ENCODE measurements around the gene PALLD.

Gene PALLD

GRCh38 chr4:168843635-168844034, 346.8 kb downstream of the PALLD start:
- no peak for DNase-seq (ENCODE audit: low spot score)
- in situ Hi-C loops (cut with MboI; ENCODE audit: low sequenced_read_pairs, unreplicated experiment), result no loop called here
- TF ChIP-seq CTCF (IDR thresholded peaks at IDR 0.05; ENCODE audit: borderline replicate concordance, control extremely low read depth, extremely low read depth, insufficient read depth, missing control alignments), result no peak

GRCh38 chr4:168844353-168845049, 347.6 kb downstream of the PALLD start:
- in situ Hi-C loops (cut with MboI; ENCODE audit: low sequenced_read_pairs, unreplicated experiment), result no loop called here
- no peak for DNase-seq (ENCODE audit: low spot score)
- no peak for TF ChIP-seq CTCF (IDR thresholded peaks at IDR 0.05; ENCODE audit: borderline replicate concordance, control extremely low read depth, extremely low read depth, insufficient read depth, missing control alignments)

- no peak for DNase-seq (ENCODE audit: low spot score)
- no peak for TF ChIP-seq CTCF (IDR thresholded peaks at IDR 0.05; ENCODE audit: borderline replicate concordance, control extremely low read depth, extremely low read depth, insufficient read depth, missing control alignments)
- in situ Hi-C loops (cut with MboI; ENCODE audit: low sequenced_read_pairs, unreplicated experiment), result no loop called here
Measured at GRCh38 chr4:168845897-168846296, 349.0 kb downstream of the PALLD start.

- DNase-seq (ENCODE audit: low spot score), result no peak
- TF ChIP-seq CTCF (IDR thresholded peaks at IDR 0.05; ENCODE audit: borderline replicate concordance, control extremely low read depth, extremely low read depth, insufficient read depth, missing control alignments), result no peak
- in situ Hi-C loops (cut with MboI; ENCODE audit: low sequenced_read_pairs, unreplicated experiment), result no loop called here
Measured at GRCh38 chr4:168846414-168846813, 349.6 kb downstream of the PALLD start.

GRCh38 chr4:168847771-168848502, 351.1 kb downstream of the PALLD start:
- TF ChIP-seq CTCF (IDR thresholded peaks at IDR 0.05; ENCODE audit: borderline replicate concordance, control extremely low read depth, extremely low read depth, insufficient read depth, missing control alignments), result no peak
- no peak for DNase-seq (ENCODE audit: low spot score)
- in situ Hi-C loops (cut with MboI; ENCODE audit: low sequenced_read_pairs, unreplicated experiment), result no loop called here

- no peak for DNase-seq (ENCODE audit: low spot score)
- in situ Hi-C loops (cut with MboI; ENCODE audit: low sequenced_read_pairs, unreplicated experiment), result no loop called here
- no peak for TF ChIP-seq CTCF (IDR thresholded peaks at IDR 0.05; ENCODE audit: borderline replicate concordance, control extremely low read depth, extremely low read depth, insufficient read depth, missing control alignments)
Measured at GRCh38 chr4:168849030-168849675, 352.3 kb downstream of the PALLD start.

Data from GM13976 (cell line).